A673 (cell line): Measurements from ENCODE around the gene GMPPA. TPM values are rescaled to one million over a fixed set of nuclear protein-coding genes. Genes with fewer than 3 reads are reported as not detected.

ENCODE experiments used
- BruUV-seq: library from RNA; stranded (reverse); fragments of 400-500 nt; replicated peaks from 2 replicates; lab custom pipeline; 2021; lab: Mats Ljungman, UMichigan
- CTCF ChIA-PET: fragments of 300-600 bp; sonication (Branson Sonifier 250); formaldehyde crosslinking; loops from one replicate; lab custom pipeline; 2022; ENCODE audit warnings: antibody characterized with exemption; lab: Charles Lee
- POLR2A ChIA-PET: fragments of 300-600 bp; sonication (Branson Sonifier 250); formaldehyde crosslinking; loops from one replicate; lab custom pipeline; 2022; ENCODE audit warnings: antibody characterized with exemption; ENCODE audit not compliant: low non-redundant PET; lab: Charles Lee
- DNase-seq: peaks from one replicate; pipeline ENCODE4 v3.0.0-alpha.2; 2015; ENCODE audit warnings: low spot score
- H3K27ac ChIP-seq: fragments of 200-600 bp; sonication (generic); 2 replicates; pipeline ENCODE4 v1.5.1; 2016; ENCODE audit warnings: mixed run types, low read depth, mild to moderate bottlenecking, mixed read lengths, antibody characterized with exemption, low read length; ENCODE audit not compliant: poor library complexity, severe bottlenecking
- H3K27me3 ChIP-seq: fragments of 200-600 bp; sonication (generic); replicated peaks from 2 replicates; pipeline ENCODE4 v1.6.1; 2017; ENCODE audit warnings: mixed run types, low read depth, mild to moderate bottlenecking, mixed read lengths, antibody characterized with exemption, low read length; ENCODE audit not compliant: insufficient read depth, poor library complexity
- H3K36me3 ChIP-seq: fragments of 200-600 bp; sonication (generic); 2 replicates; pipeline ENCODE4 v1.6.1; 2016; ENCODE audit warnings: mixed run types, mild to moderate bottlenecking, mixed read lengths, antibody characterized with exemption, low read length; ENCODE audit not compliant: insufficient read depth, poor library complexity, severe bottlenecking
- H3K4me1 ChIP-seq: fragments of 200-600 bp; sonication (generic); 2 replicates; pipeline ENCODE4 v1.6.1; 2017; ENCODE audit warnings: mixed run types, mild to moderate bottlenecking, mixed read lengths, antibody characterized with exemption, low read length; ENCODE audit not compliant: insufficient read depth, poor library complexity, severe bottlenecking
- H3K4me3 ChIP-seq: fragments of 200-600 bp; sonication (generic); 2 replicates; pipeline ENCODE4 v1.5.1; 2016; ENCODE audit warnings: low read depth, mixed run types, mild to moderate bottlenecking, mixed read lengths, low read length; ENCODE audit not compliant: poor library complexity, severe bottlenecking
- H3K9me3 ChIP-seq: fragments of 200-600 bp; sonication (generic); 2 replicates; pipeline ENCODE4 v1.6.1; 2016; ENCODE audit warnings: mixed run types, low read depth, mild to moderate bottlenecking, mixed read lengths, antibody characterized with exemption, low read length; ENCODE audit not compliant: poor library complexity, severe bottlenecking
- CTCF ChIP-seq: fragments of 300-800, 200-600 bp; sonication (generic); conservative IDR thresholded peaks from 2 replicates; pipeline ENCODE4 v1.5.1; 2017; ENCODE audit warnings: low read depth, mild to moderate bottlenecking, antibody characterized with exemption, low read length, moderate library complexity, mixed read lengths
- EZH2 ChIP-seq: fragments of 200-600 bp; sonication (generic); IDR thresholded peaks from 2 replicates; pipeline ENCODE4 v1.6.1; 2017; ENCODE audit warnings: borderline replicate concordance, low read depth, mild to moderate bottlenecking, mixed read lengths, antibody characterized with exemption, low read length; ENCODE audit not compliant: poor library complexity, severe bottlenecking
- intact Hi-C: fragments of 100-400 bp; cut with micrococcal nuclease; formaldehyde crosslinking; loops from one replicate; pipeline ENCODE4 v1.10.0; 2022; ENCODE audit not compliant: unreplicated experiment
- total RNA-seq: library from RNA; stranded (reverse); gene quantifications from 2 replicates; pipeline ENCODE4 v1.2.3, GENCODE V29; 2021

Gene GMPPA
- total RNA-seq, 1 experiment from 2014 or later, result 32.1 TPM

GRCh38 chr2:219488149-219488843 lies 10.4 kb upstream of the GMPPA start:
- DNase-seq, result no peak
- Histone ChIP-seq H3K4me3 (no peak overlapping the region), H3K4me1 (peaks cover 12% of the 10 kb centered on the region), H3K36me3 (no peaks in the 10 kb centered on the region), H3K27me3 (peaks cover 15% of the 10 kb centered on the region), H3K27ac (no peak overlapping the region), H3K9me3 (no peaks in the 10 kb centered on the region)
- no TSS peak for BruUV-seq
- intact Hi-C loops, result no loop called here
- POLR2A ChIA-PET, result no interaction called here
- no peak for TF ChIP-seq CTCF
- TF ChIP-seq EZH2, result no peak
- CTCF ChIA-PET, result interaction anchor here (1.2 kb wide), 1 partner anchor 42 kb away, joined by 5 read pairs; no protein-coding TSS in a partner anchor

GRCh38 chr2:219488844-219489194 lies 9.9 kb upstream of the GMPPA start:
- DNase-seq, result no peak
- TF ChIP-seq EZH2 (no peak), CTCF (no peak)
- ChIA-PET POLR2A (no interaction called here), CTCF (interaction anchor here (0.5 to 1.2 kb wide), 3 partner anchors 20 to 47 kb away, joined by 5 to 8 read pairs (median 6); no protein-coding TSS in a partner anchor)
- Histone ChIP-seq H3K4me1 (peaks cover 10% of the 10 kb centered on the region), H3K36me3 (no peaks in the 10 kb centered on the region), H3K27me3 (peaks cover 15% of the 10 kb centered on the region), H3K9me3 (no peaks in the 10 kb centered on the region), H3K27ac (no peak overlapping the region), H3K4me3 (no peak overlapping the region)
- BruUV-seq, result no TSS peak
- intact Hi-C loops, result no loop called here

- no peak for TF ChIP-seq EZH2
- no peak for TF ChIP-seq CTCF
- BruUV-seq, result no TSS peak
- no peaks in the 10 kb centered on the region for H3K36me3 ChIP-seq
- H3K9me3 ChIP-seq, result no peaks in the 10 kb centered on the region
- no peak overlapping the region for H3K4me3 ChIP-seq
- peaks cover 7% of the 10 kb centered on the region for H3K4me1 ChIP-seq
- H3K27ac ChIP-seq, result no peak overlapping the region
- no peak for DNase-seq
- POLR2A ChIA-PET, result no interaction called here
- CTCF ChIA-PET, result interaction anchor here (0.5 to 1.2 kb wide), 3 partner anchors 20 to 48 kb away, joined by 5 to 8 read pairs (median 6); no protein-coding TSS in a partner anchor
- H3K27me3 ChIP-seq, result peaks cover 10% of the 10 kb centered on the region
- intact Hi-C loops, result no loop called here
These were observed 9.4 kb upstream of the GMPPA start for GRCh38 chr2:219489315-219489714.
